NCI-H1092 (cell line): ENCODE measurements around the gene SENP2.
A peak's percentile ranks its signal among the peaks of the same experiment; 100 is the strongest.
"Not testable (repeated sequence)": the region's sequence is repeated elsewhere in the genome, so short reads cannot be mapped to it uniquely, and the experiment has no call there.

ENCODE experiments used
- DNase-seq: peaks from one replicate; lab custom pipeline; 2025; lab: John Stamatoyannopoulos, UW

SENP2 gene

DNA sequence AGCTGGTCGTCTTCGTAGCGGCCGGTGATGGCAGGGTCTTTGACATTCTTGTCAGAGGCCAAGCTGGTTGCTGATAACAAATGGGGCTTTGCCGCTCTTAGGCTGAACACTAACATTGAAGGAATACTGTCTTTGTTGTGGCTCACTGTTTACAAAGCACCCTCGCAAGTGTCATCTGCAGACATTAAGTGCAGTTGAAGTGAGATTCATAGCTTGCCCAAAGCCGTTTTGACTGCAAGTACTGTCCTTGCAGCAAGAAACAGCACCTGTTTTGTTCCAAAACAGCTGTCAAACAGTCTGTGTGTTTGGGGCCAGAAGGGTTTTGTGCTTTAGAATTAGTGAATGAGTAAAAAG is 568 bp downstream of the SENP2 start:
- DNase-seq = peak; percentile 21

DNA sequence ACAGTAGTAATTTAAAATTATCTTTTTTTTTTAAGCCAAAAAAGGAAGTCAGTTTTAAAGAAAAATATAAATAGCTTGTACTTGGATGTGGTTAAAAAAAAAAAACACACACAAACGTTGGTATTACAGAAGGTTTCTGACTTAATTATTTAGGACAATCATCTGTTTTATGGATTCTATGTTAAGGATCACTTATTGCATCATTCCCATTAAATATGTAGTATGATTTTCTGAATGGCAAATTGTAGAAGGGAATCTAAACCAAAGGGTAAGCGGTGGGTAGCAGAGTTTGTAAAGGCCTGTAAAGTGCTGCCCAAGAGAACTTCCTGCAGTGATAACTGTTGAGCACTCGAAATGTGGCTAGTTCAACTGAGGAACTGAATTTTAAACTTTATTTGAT is 8.0 kb downstream of the SENP2 start:
- DNase-seq = no peak

DNA sequence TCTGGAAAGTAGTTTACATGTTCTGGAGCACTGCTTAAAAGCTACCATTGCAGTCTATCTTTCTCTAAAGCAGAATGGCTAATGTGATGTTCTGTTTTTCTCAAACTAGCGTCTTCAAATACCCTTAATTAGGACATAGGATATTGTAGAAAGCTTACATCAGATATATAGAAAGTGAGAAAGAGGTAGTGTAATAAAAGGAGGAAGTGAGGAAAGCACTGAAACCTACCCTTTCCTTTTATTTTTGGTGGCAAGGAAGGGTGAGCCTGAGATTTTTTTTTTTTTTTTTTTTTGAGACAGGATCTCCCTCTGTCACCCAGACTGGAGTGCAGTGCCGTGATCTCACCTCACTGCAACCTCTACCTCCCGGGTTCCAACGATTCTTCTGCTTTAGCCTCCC is 9.4 kb downstream of the SENP2 start:
- no peak for DNase-seq

DNA sequence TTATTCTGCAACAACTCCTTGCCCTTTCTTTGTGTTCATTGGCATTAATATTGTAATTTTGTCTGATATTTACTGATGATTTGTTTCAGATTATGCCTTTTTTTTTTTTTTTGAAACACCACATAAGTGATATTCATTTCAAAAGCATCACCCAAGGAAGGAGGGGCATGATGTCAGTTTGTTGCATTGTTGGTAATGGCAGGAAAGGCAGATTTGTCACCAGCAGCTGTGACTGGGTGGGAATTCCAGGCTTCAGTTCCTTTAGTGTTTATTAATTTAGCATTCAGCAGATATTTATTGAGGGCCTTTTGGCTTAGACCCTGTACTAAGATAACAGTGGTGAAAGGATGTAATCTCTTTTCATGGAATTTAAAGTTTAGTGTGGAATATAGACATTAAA is 19.5 kb downstream of the SENP2 start:
- no peak for DNase-seq

GRCh38 chr3:185606196-185606595 is 20.1 kb downstream of the SENP2 start:
- no peak for DNase-seq

- no peak for DNase-seq
Observed at GRCh38 chr3:185613016-185613415, 26.9 kb downstream of the SENP2 start.

DNA sequence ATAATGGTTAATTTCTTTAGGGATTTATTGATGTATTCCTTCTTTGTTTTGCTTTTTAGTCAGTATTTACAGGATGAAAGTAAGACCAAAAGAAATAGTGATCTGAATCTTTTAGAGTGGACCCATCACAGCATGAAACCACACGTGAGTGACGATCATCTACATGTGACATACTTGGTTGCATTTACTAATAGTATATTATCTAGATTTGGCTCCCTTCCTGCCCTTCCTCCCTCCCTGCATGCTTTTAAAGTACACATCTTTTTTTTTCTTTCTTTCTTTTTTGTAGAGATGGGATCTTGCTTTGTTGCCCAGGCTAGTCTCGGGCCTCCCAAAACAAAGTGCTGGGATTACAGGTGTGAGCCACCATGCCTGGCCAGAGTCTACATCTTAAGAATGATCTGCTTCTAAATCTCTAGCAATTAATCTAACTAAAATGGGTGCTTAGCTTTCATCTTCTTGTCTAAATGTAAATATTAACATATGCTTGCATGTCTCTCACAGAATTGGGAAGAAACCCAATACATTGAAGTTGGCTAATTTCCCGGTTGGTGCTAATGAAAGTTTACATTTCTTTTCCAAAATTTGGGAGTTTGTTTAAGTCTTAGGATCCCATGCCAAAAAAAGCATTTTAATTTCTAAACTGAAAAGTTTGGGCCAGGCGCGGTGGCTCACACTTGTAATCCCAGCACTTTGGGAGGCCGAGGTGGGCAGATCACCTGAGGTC is 38.0 kb downstream of the SENP2 start:
- DNase-seq = no peak

DNA sequence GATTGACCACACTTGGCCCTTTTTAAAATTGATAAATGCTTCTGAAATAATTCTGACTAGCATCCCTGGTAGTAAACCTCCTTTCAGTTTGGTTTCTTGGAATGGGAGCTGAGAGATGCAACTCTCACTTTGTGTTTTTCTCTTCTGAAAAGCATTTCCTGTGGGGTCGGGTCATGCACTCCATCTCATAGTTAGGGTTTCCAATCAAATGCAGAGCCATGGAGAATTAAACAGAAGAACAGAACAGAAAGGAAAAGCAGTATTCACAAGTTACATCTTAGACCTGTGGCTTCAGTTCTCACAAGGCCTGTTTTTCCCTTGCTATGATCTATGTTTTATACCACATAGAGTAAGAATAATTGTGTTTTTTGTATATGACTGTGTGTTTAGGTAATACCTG is 39.7 kb downstream of the SENP2 start:
- DNase-seq = no peak

DNA sequence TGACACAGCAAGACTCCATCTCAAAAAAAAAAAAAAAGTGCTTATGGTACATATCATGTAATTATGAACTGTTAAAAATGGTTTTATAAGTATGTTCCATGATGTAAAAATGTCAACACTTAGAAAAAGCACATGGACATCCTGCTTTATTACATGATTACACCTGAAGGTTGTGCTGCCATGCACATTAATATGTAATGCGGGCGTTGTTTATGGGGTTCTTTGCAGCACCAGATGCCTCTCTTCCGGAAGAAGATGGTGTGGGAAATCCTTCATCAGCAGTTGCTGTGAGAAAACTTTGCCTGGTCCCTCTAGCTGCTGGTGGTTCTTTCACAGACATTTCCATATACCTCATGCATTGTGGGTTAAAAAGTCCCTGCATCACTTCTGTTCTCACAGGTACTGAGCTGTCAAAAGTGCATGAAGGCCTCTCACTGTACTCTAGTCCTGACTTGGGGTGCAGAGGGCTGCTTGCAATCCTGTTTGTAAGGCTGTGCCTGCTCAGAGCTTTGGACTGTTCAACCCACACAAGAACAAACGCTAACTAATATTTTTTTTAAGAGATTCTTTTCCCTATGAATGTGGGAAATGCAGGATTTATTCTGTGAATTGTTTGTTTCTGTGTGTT is 43.6 kb downstream of the SENP2 start:
- no peak for DNase-seq

- DNase-seq = no peak
Observed at GRCh38 chr3:185630182-185630622, 44.1 kb downstream of the SENP2 start.

DNA sequence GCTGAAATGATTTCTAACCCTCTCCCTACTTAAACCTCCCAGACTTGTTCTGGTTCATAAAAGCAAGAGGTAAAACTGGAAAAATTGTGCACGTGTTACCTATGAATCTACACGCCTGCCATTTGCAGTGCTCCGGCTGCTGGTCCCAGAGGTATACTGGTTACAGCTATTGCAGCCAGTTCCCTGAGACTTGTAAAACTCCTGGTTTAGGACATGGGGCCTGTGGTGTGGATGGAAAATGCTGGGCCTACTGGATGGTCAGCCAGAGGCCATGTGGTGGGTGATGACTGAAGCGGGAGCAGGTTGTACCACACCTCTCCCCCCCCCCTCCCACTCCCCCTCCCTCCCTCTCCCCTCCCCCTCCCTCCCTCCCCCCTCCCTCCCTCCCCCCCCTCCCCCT is 45.0 kb downstream of the SENP2 start:
- no peak for DNase-seq

DNA sequence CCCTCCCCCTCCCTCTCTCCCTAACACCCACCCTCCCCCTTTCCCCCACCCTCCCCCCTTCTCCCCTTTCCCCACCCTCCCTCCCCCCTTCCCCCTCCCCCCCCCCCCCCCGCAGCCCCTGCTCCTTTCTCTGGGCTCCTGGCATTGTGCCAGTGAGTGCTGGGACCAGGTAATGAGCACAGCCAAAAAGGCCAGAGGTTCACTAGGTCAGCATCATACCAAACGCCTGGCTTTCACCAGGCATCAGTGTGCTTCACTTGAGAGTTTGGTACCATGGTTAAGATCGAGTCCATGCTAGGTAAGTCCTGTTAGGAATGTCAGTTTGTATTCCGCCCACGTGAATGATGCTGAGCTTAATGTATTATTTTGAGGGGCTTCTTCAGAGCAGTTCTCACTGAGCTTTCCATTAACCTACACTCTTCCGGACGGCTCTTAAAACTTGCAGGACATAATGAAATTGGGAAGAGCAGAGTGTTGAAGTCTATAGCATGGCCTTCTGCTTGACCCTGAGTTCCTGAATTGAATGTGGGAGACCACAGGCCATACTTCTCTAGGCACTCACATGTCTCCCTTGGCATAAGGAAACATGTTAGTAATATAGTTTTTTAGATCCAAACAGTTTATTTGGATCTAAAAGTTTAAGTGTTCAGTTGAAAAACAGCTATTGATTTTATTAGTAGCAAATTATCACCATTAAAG is 45.6 kb downstream of the SENP2 start:
- DNase-seq = no peak

- no peak for DNase-seq
Observed at GRCh38 chr3:185632996-185633395, 46.9 kb downstream of the SENP2 start.

GRCh38 chr3:185637388-185637787 is 51.3 kb downstream of the SENP2 start:
- no peak for DNase-seq

DNA sequence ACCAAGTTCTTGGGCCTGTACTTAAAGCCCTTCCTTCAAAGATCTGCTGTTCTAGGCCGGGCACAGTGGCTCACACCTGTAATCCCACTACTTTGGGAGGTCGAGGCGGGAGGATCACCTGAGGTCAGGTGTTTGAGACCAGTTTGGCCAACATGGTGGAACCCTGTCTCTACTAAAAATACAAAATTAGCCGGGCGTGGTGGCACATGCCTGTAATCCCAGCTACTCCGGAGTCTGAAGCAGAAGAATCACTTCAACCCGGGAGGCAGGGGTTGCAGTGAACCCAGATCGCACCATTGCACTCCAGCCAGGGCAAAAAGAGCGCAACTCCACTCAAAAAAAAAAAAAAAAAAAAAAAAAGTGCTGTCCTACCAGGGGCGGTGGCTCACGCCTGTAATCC is 52.6 kb downstream of the SENP2 start:
- not testable (repeated sequence) for DNase-seq

GRCh38 chr3:185639632-185640206 is 53.6 kb downstream of the SENP2 start:
- no peak for DNase-seq

DNA sequence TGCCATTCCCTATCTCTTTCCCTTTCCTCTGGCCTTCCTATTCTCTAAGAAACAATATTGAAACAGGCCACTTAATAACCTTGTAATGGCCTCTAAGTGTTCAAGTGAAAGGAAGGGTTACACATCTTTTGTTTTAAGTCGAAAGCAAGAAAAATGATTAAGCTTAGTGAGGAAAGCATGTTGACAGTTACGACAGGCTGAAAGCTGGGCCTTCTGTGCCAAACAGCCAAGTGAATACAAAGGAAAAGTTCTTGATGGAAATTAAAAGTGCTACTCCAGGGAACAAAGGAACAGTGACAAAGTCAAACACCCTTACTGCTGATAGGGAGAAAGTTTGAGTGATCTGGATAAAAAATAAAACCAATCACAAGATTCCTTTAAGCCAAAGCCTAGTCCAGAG is 54.2 kb downstream of the SENP2 start:
- DNase-seq = no peak

DNA sequence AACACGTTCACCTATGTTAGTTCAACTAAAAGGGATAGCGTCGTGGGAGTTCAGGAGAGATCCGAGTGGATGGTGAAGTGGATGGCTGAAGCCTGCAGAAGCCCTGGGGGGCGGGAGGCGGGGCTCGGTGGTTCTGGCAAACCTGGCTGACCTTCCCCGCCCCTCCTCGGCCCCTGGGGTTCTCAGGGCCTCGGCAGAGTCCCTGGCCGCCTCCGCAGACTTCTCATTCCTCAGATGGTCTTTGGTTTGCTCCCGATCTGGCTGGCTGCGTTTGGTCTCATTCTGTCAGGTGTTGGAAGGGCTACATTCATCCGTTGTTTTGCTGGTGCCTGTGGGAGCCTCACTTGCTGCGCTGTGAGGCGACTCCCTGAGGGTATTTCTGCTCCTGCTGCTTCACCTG is 59.1 kb downstream of the SENP2 start:
- not testable (repeated sequence) for DNase-seq

DNA sequence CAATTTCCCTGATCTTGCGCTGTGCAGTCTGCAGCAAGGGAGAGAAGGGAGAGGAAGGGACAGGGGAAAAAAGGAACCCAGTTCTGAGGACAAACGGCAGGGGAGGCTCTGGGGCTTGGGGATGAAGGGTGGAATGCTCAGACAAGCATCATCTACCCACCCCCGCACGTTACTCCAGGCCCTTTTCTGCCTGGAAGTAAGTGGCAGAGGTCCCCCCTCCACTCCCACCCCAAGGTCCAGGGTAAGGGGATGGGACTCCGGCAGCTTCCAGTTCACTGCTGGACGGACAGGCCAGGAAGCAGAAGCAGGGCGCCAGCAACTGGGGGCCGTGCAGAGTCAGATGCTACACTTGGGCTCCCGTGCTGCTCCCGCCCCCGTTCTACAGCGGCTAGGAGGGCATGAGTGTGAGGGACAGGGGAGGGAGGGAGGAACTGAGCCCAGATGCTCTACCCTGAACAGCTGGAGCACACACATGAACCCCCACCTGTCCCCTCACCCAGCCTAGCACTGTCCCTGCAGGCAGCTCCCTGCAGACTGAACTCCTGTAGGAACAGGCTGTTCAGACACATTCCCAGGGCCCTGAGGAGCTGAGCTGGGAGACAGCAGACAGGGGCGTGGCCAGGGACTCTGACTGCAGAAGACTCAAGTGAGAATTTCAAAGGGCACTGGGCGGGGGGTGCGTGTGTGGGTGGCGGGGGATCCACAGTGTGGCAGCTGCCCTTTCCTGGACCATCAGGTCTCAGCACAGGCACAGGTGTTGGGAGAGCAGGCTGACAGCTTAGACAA is 59.7 kb downstream of the SENP2 start:
- DNase-seq = no peak

- DNase-seq = no peak
Observed at GRCh38 chr3:185646382-185647133, 60.5 kb downstream of the SENP2 start.

DNA sequence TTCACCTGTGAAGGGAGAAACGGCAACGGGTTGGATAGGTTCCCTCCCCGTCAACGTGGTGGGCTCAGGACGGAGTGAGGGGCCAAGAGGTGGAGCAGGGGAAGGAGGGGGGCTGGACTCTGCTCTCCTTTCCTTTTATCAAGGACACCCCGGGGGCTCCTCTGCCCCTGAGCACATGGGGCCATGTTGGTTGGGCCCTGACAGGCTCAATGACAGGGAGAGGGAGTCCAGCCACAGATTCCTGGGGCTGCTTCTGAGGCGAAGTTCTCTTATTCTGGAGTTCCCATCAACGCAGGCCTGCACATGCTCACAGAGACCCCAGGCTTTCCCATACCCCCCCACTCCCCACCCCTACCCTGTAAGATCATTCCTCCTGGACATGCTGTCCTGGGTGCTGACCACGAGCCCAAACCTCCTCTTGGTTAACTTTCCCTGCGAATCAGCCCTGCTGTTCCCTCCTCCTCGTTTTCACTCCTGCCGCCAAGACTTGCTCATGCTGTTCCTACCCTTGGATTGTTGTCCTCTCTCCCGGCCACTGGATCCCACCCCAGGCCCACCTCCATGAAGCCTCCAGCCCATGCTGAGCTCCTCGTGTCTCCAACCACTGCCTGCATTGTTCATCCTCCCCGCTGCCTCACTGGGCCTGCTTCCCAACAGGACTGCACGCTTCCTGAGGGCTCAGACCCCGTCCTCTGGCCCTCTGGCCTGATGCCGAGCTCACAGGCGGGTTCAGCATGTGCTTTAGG is 61.2 kb downstream of the SENP2 start:
- no peak for DNase-seq
